Endothelial cell of umbilical vein (primary cell): ENCODE measurements around the gene EID3. TPM values are rescaled to one million over a fixed set of nuclear protein-coding genes. Genes with fewer than 3 reads are reported as not detected.

Experiments used
- BruUV-seq: library from RNA; stranded (reverse); fragments of 400-500 nt; replicated peaks from 2 replicates; lab custom pipeline; 2021; lab: Mats Ljungman, UMichigan
- CTCF ChIA-PET: fragments of 300-600, 350-600 bp; sonication (Branson Sonifier 250); formaldehyde crosslinking; loops from one replicate; lab custom pipeline; 2021; ENCODE audit warnings: antibody characterized with exemption, inconsistent platforms; lab: Charles Lee
- POLR2A ChIA-PET: fragments of 300-600, 350-600 bp; sonication (Branson Sonifier 250); formaldehyde crosslinking; loops from one replicate; lab custom pipeline; 2021; ENCODE audit warnings: antibody characterized with exemption, inconsistent platforms; lab: Charles Lee
- DNase-seq: peaks from one replicate; pipeline ENCODE4 v3.0.0-alpha.2; 2011; ENCODE audit warnings: low read depth, low spot score
- FAIRE-seq: peaks from 2 replicates; lab custom pipeline; 2011; peaks lifted over from hg19 to GRCh38; lab: Jason Lieb, UNC
- H2AFZ ChIP-seq: 2 replicates; pipeline ENCODE4 v1.6.0; 2012; ENCODE audit warnings: low read depth, low read length, control low read depth, inconsistent platforms
- H3K27ac ChIP-seq: 2 replicates; pipeline ENCODE4 v1.5.1; 2011; ENCODE audit warnings: low read depth, mild to moderate bottlenecking, control low read depth, low read length, moderate library complexity; ENCODE audit not compliant: insufficient read depth
- H3K27me3 ChIP-seq, 2 experiments: 2 replicates each; pipeline versions ENCODE4 v1.6.0 to v1.6.1; 2011; ENCODE audit warnings: low read length in 2 of 2, mixed read lengths in 1 of 2; ENCODE audit not compliant: control insufficient read depth in 2 of 2, insufficient read depth in 2 of 2
- H3K36me3 ChIP-seq, 2 experiments: 2 replicates in 1 of 2; 3 replicates in 1 of 2; pipeline ENCODE4 v1.5.1; 2011; ENCODE audit warnings: low read length in 2 of 2, mild to moderate bottlenecking in 1 of 2, moderate library complexity in 1 of 2; ENCODE audit not compliant: control insufficient read depth in 2 of 2, insufficient read depth in 2 of 2; ENCODE audit errors: extremely low read depth in 1 of 2
- H3K4me1 ChIP-seq: 3 replicates; pipeline ENCODE4 v1.5.1; 2011; ENCODE audit warnings: mild to moderate bottlenecking, low read length; ENCODE audit not compliant: control insufficient read depth, insufficient read depth; ENCODE audit errors: extremely low read depth
- H3K4me2 ChIP-seq: 2 replicates; pipeline ENCODE4 v1.6.1; 2011; ENCODE audit warnings: low read length, control low read depth, mixed read lengths; ENCODE audit not compliant: insufficient read depth
- H3K4me3 ChIP-seq, 3 experiments: fragments of 200-600 bp in 1 of 3; sonication (generic), shearing (Covaris generic) in 1 of 3; replicated peaks in 1 of 3; 2 replicates each; pipeline ENCODE4 v1.5.1; 2011 to 2016; ENCODE audit warnings: control low read depth in 3 of 3, low read length in 3 of 3, mild to moderate bottlenecking in 2 of 3, inconsistent platforms in 1 of 3, low read depth in 1 of 3, moderate library complexity in 1 of 3; ENCODE audit not compliant: insufficient read depth in 1 of 3
- H3K79me2 ChIP-seq: 2 replicates; pipeline ENCODE4 v1.6.0; 2012; ENCODE audit warnings: low read length, inconsistent platforms; ENCODE audit not compliant: control insufficient read depth, insufficient read depth
- H3K9ac ChIP-seq: replicated peaks from 2 replicates; pipeline ENCODE3; 2011; ENCODE audit warnings: low read length, control low read depth; ENCODE audit not compliant: insufficient read depth; ENCODE audit errors: extremely low read depth
- H3K9me1 ChIP-seq: replicated peaks from 3 replicates; pipeline ENCODE4 v1.6.0; 2011; ENCODE audit warnings: mild to moderate bottlenecking, low read length; ENCODE audit not compliant: control insufficient read depth, insufficient read depth; ENCODE audit errors: extremely low read depth
- H3K9me3 ChIP-seq: replicated peaks from 2 replicates; pipeline ENCODE4 v1.5.1; 2012; ENCODE audit warnings: low read length, inconsistent platforms; ENCODE audit not compliant: control insufficient read depth, insufficient read depth
- H4K20me1 ChIP-seq: replicated peaks from 2 replicates; pipeline ENCODE3; 2011; ENCODE audit warnings: mild to moderate bottlenecking, low read length; ENCODE audit not compliant: control insufficient read depth, insufficient read depth; ENCODE audit errors: extremely low read depth
- CTCF ChIP-seq, 2 donors: IDR thresholded peaks; 1 replicate in 1 of 2; 2 replicates in 1 of 2; pipeline ENCODE4 v1.5.1; 2011; ENCODE audit warnings: low read length in 2 of 2, mild to moderate bottlenecking in 2 of 2, moderate library complexity in 2 of 2, control low read depth in 1 of 2, inconsistent platforms in 1 of 2, low read depth in 1 of 2; ENCODE audit not compliant: insufficient read depth in 1 of 2; ENCODE audit errors: extremely low read depth in 1 of 2
- EZH2 ChIP-seq: IDR thresholded peaks from 2 replicates; pipeline ENCODE4 v1.6.1; 2012; ENCODE audit warnings: borderline replicate concordance, low read depth, mild to moderate bottlenecking, moderate library complexity, low read length, inconsistent platforms; ENCODE audit not compliant: severe bottlenecking
- FOS ChIP-seq: IDR thresholded peaks from 2 replicates; pipeline ENCODE4 v1.6.1; 2011; ENCODE audit warnings: mild to moderate bottlenecking, low read length, moderate library complexity, borderline replicate concordance; ENCODE audit not compliant: insufficient read depth
- GATA2 ChIP-seq: IDR thresholded peaks from 2 replicates; pipeline ENCODE4 v1.7.0; 2011; ENCODE audit warnings: low read depth, mild to moderate bottlenecking, moderate library complexity, mixed read lengths, low read length; ENCODE audit not compliant: insufficient read length, insufficient read depth
- JUN ChIP-seq: IDR thresholded peaks from 2 replicates; pipeline ENCODE4 v1.6.1; 2011; ENCODE audit warnings: borderline replicate concordance, low read depth; ENCODE audit not compliant: insufficient read length, insufficient read depth
- MAX ChIP-seq: IDR thresholded peaks from 2 replicates; pipeline ENCODE4 v1.6.1; 2011; ENCODE audit not compliant: insufficient read depth, insufficient read length
- MYC ChIP-seq: IDR thresholded peaks from one replicate; pipeline ENCODE4 v1.6.1; 2011; ENCODE audit warnings: mild to moderate bottlenecking, low read depth, low read length
- POLR2A ChIP-seq: IDR thresholded peaks from 2 replicates; pipeline ENCODE4 v1.6.1; 2012; ENCODE audit warnings: low read depth, mild to moderate bottlenecking, control low read depth, low read length
- POLR2AphosphoS5 ChIP-seq: IDR thresholded peaks from 2 replicates; pipeline ENCODE4 v1.6.1; 2012; ENCODE audit warnings: low read depth, mild to moderate bottlenecking, control low read depth, low read length, moderate library complexity; ENCODE audit not compliant: insufficient read depth
- dilution Hi-C: fragments of 300-500 bp; cut with MboI; formaldehyde crosslinking; loops from one replicate; pipeline ENCODE4 v1.15.0; 2019; ENCODE audit warnings: low sequenced_read_pairs; ENCODE audit not compliant: extremely low pct_ligation_motif_present
- intact Hi-C: fragments of 100-400 bp; cut with micrococcal nuclease; formaldehyde crosslinking; loops from one replicate; pipeline ENCODE4 v1.10.0; 2022
- polyA plus RNA-seq, 4 experiments: library from polyadenylated mRNA; depleted of rRNA in 3 of 4; stranded (reverse) in 3 of 4; unstranded in 1 of 4; fragments of >200 nt; gene quantifications; 2 replicates each; pipeline versions ENCODE4 v1.2.1 to v1.2.3, GENCODE V29; 2011 to 2012; ENCODE audit warnings: missing spikeins in 1 of 4
- total RNA-seq: library from RNA; stranded (reverse); gene quantifications from 2 replicates; pipeline ENCODE4 v1.2.3, GENCODE V29; 2021

EID3 gene
- total and polyA plus RNA-seq, 2 donors (not counting 3 experiments of a cell fraction or from before 2014, with no cell fraction given): 1.5 to 14.5 TPM

- no peak for FAIRE-seq
- TF ChIP-seq POLR2AphosphoS5: no peak
- no peak for TF ChIP-seq MAX
- no peak for TF ChIP-seq FOS
- no peak for TF ChIP-seq POLR2A
- TF ChIP-seq JUN: no peak
- no peak for TF ChIP-seq EZH2
- no peak for TF ChIP-seq CTCF (IDR thresholded peaks at IDR 0.05; ENCODE audit: extremely low read depth in 1 of 2, insufficient read depth in 1 of 2, low read depth in 1 of 2, low read length in 2 of 2)
- no peak for TF ChIP-seq MYC
- TF ChIP-seq GATA2: no peak
Measured at GRCh38 chr12:104334581-104334980, 31.0 kb downstream of the EID3 start.

More at GRCh38 chr12:104334581-104334980, 31.0 kb downstream of the EID3 start:
- Histone ChIP-seq H3K79me2 (peaks cover 61% of the 10 kb centered on the region), H3K36me3 (peaks cover 23 to 61% of the 10 kb centered on the region in 2 experiments), H4K20me1 (peaks cover 2% of the 10 kb centered on the region), H3K9me1 (no peaks in the 10 kb centered on the region), H3K4me2 (no peak overlapping the region), H3K9me3 (no peaks in the 10 kb centered on the region), H3K27me3 (no peaks in the 10 kb centered on the region), H3K9ac (no peak overlapping the region), H2AFZ (no peak overlapping the region), H3K4me3 (no peak overlapping the region), H3K4me1 (no peaks in the 10 kb centered on the region), H3K27ac (no peak overlapping the region)
- no TSS peak for BruUV-seq
- ChIA-PET CTCF (interaction anchor here (1.0 kb wide), 1 partner anchor 17 kb away, joined by 3 read pairs; no protein-coding TSS in a partner anchor), POLR2A (no interaction called here)
- no peak for DNase-seq
- intact Hi-C loops: no loop called here
- dilution Hi-C loops: no loop called here
